HCT116 (cell line): ENCODE measurements around the gene C12orf75. TPM values are rescaled to one million over a fixed set of nuclear protein-coding genes. Genes with fewer than 3 reads are reported as not detected.

ENCODE experiments used
- ATAC-seq: fragments of 200-7000 bp; cut with Tn5 transposase; 2 replicates; pipeline ENCODE4 v1.9.1; 2020; ENCODE audit warnings: mild to moderate bottlenecking, moderate library complexity
- BruUV-seq: library from RNA; stranded (reverse); fragments of 400-500 nt; replicated peaks from 2 replicates; lab custom pipeline; 2021; lab: Mats Ljungman, UMichigan
- CTCF ChIA-PET: fragments of 300-600 bp; sonication (Branson Sonifier 250); formaldehyde crosslinking; loops from one replicate; lab custom pipeline; 2021; ENCODE audit warnings: antibody characterized with exemption; lab: Charles Lee
- POLR2A ChIA-PET: fragments of 300-600, 350-600 bp; sonication (Branson Sonifier 250); formaldehyde crosslinking; loops from one replicate; lab custom pipeline; 2021; ENCODE audit warnings: antibody characterized with exemption; lab: Charles Lee
- RAD21 ChIA-PET, 2 experiments: fragments of 300-600 bp; sonication (Branson Sonifier 250); formaldehyde crosslinking; loops; one replicate each; lab custom pipeline; 2023; ENCODE audit warnings: low total read pairs in 2 of 2; ENCODE audit not compliant: uncharacterized antibody in 2 of 2, unreplicated experiment in 2 of 2, low non-redundant PET in 1 of 2; lab: Charles Lee
- DNase-seq: peaks from one replicate; pipeline ENCODE4 v3.0.0-alpha.2; 2010; ENCODE audit warnings: low read depth, low spot score
- H2AFZ ChIP-seq: fragments of 200-600 bp; shearing (Covaris generic), sonication (generic); 2 replicates; pipeline ENCODE4 v1.6.1; 2017; ENCODE audit warnings: low read depth, mixed run types, mixed read lengths, antibody characterized with exemption, low read length; ENCODE audit not compliant: poor library complexity, severe bottlenecking
- H3K27ac ChIP-seq: 2 replicates; pipeline ENCODE4 v1.5.1; 2012; ENCODE audit warnings: low read depth, low read length
- H3K27me3 ChIP-seq: fragments of 200-600 bp; sonication (generic); 2 replicates; pipeline ENCODE4 v1.6.1; 2016; ENCODE audit warnings: mixed run types, low read length, mixed read lengths; ENCODE audit not compliant: insufficient read depth
- H3K36me3 ChIP-seq, 2 experiments: fragments of 200-500 bp in 1 of 2; fragments of 200-600 bp in 1 of 2; sonication (Bioruptor generic) in 1 of 2; sonication (generic) in 1 of 2; 2 replicates each; pipeline versions ENCODE4 v1.5.1 to v1.6.1; 2014 to 2016; ENCODE audit warnings: low read length in 2 of 2, inconsistent platforms in 1 of 2, mixed read lengths in 1 of 2, mixed run types in 1 of 2; ENCODE audit not compliant: insufficient read depth in 2 of 2, control insufficient read depth in 1 of 2
- H3K4me1 ChIP-seq, 2 experiments: fragments of 200-600 bp in 1 of 2; sonication (generic) in 1 of 2; 2 replicates each; pipeline versions ENCODE4 v1.5.1 to v1.6.1; 2012 to 2017; ENCODE audit warnings: low read length in 2 of 2, inconsistent platforms in 1 of 2, mild to moderate bottlenecking in 1 of 2, mixed read lengths in 1 of 2, mixed run types in 1 of 2, moderate library complexity in 1 of 2; ENCODE audit not compliant: insufficient read depth in 2 of 2, control insufficient read depth in 1 of 2
- H3K4me2 ChIP-seq: fragments of 200-600 bp; sonication (generic); 2 replicates; pipeline ENCODE4 v1.6.1; 2017; ENCODE audit warnings: mixed run types, low read length, mixed read lengths
- H3K4me3 ChIP-seq, 2 experiments: fragments of 200-600 bp in 1 of 2; sonication (generic) in 1 of 2; replicated peaks in 1 of 2; 2 replicates each; pipeline ENCODE4 v1.5.1; 2011 to 2016; ENCODE audit warnings: low read length in 2 of 2, control low read depth in 1 of 2, low read depth in 1 of 2, mild to moderate bottlenecking in 1 of 2, mixed read lengths in 1 of 2, mixed run types in 1 of 2
- H3K79me2 ChIP-seq: fragments of 200-600 bp; sonication (generic); 2 replicates; pipeline ENCODE4 v1.6.1; 2017; ENCODE audit warnings: mild to moderate bottlenecking, mixed run types, low read length, moderate library complexity, mixed read lengths; ENCODE audit not compliant: insufficient read depth
- H3K9ac ChIP-seq: fragments of 200-600 bp; sonication (generic); 2 replicates; pipeline ENCODE4 v1.6.1; 2016; ENCODE audit warnings: low read length, mixed read lengths
- H3K9me2 ChIP-seq: fragments of 200-600 bp; sonication (generic), shearing (Covaris generic); 2 replicates; pipeline ENCODE4 v1.6.1; 2017; ENCODE audit warnings: mixed run types, mild to moderate bottlenecking, moderate library complexity; ENCODE audit not compliant: insufficient read depth
- H3K9me3 ChIP-seq, 2 experiments: fragments of 200-500 bp in 1 of 2; fragments of 200-600 bp in 1 of 2; sonication (Bioruptor generic) in 1 of 2; sonication (generic) in 1 of 2; 2 replicates each; pipeline ENCODE4 v1.6.1; 2014 to 2017; ENCODE audit warnings: low read length in 2 of 2, mixed read lengths in 2 of 2, inconsistent platforms in 1 of 2, low read depth in 1 of 2, mild to moderate bottlenecking in 1 of 2, mixed run types in 1 of 2, moderate library complexity in 1 of 2; ENCODE audit not compliant: control insufficient read depth in 1 of 2, insufficient read depth in 1 of 2
- H4K20me1 ChIP-seq: fragments of 200-600 bp; sonication (generic), shearing (Covaris generic); 2 replicates; pipeline ENCODE4 v1.6.1; 2017; ENCODE audit warnings: mixed run types, mild to moderate bottlenecking, moderate library complexity; ENCODE audit not compliant: insufficient read depth
- ATF3 ChIP-seq: IDR thresholded peaks from 2 replicates; pipeline ENCODE4 v1.6.1; 2012
- CBX3 ChIP-seq: IDR thresholded peaks from 2 replicates; pipeline ENCODE4 v1.6.1; 2012; ENCODE audit warnings: low read depth
- CEBPB ChIP-seq: IDR thresholded peaks from 2 replicates; pipeline ENCODE4 v1.6.1; 2012; ENCODE audit warnings: low read depth
- ELF1 ChIP-seq: IDR thresholded peaks from 2 replicates; pipeline ENCODE4 v1.6.1; 2012; ENCODE audit warnings: low read depth, borderline replicate concordance
- FOSL1 ChIP-seq: IDR thresholded peaks from 2 replicates; pipeline ENCODE4 v1.6.1; 2012; ENCODE audit warnings: low read depth
- JUND ChIP-seq: IDR thresholded peaks from 2 replicates; pipeline ENCODE4 v1.6.1; 2012
- MAX ChIP-seq: IDR thresholded peaks from 2 replicates; pipeline ENCODE4 v1.6.1; 2012
- REST ChIP-seq: IDR thresholded peaks from 2 replicates; pipeline ENCODE4 v1.6.1; 2012; ENCODE audit warnings: low read depth
- SIN3A ChIP-seq: IDR thresholded peaks from 2 replicates; pipeline ENCODE4 v1.6.1; 2012; ENCODE audit warnings: low read depth
- SP1 ChIP-seq: IDR thresholded peaks from 2 replicates; pipeline ENCODE4 v1.6.1; 2012; ENCODE audit warnings: low read depth
- YY1 ChIP-seq: IDR thresholded peaks from 2 replicates; pipeline ENCODE4 v1.6.1; 2011; ENCODE audit warnings: low read length, low read depth, moderate library complexity, mild to moderate bottlenecking; ENCODE audit not compliant: insufficient replicate concordance; ENCODE audit errors: extremely low read depth
- ZBTB33 ChIP-seq: IDR thresholded peaks from 2 replicates; pipeline ENCODE4 v1.6.1; 2011; ENCODE audit warnings: mild to moderate bottlenecking, low read length, moderate library complexity; ENCODE audit not compliant: insufficient replicate concordance; ENCODE audit errors: extremely low read depth
- ZFX ChIP-seq: fragments of 450-650 bp; IDR thresholded peaks from 2 replicates; pipeline ENCODE4 v1.6.1; 2017
- intact Hi-C: fragments of 100-400 bp; cut with micrococcal nuclease; formaldehyde crosslinking; loops from 2 replicates; pipeline ENCODE4 v1.10.0; 2022
- total RNA-seq: library from RNA; stranded (reverse); gene quantifications from one replicate; pipeline ENCODE4 v1.2.1, GENCODE V29; 2021; ENCODE audit not compliant: unreplicated experiment

C12orf75 gene
- total RNA-seq, 1 experiment from 2014 or later = 81.0 TPM

- BruUV-seq = no TSS peak
- H3K4me1 ChIP-seq = peaks cover 2 to 9% of the 10 kb centered on the region in 2 experiments; a peak in 3 of 4 replicates
- ChIA-PET CTCF (no interaction called here), POLR2A (no interaction called here), RAD21 (no interaction called here)
- intact Hi-C loops = no loop called here
- no peaks in the 10 kb centered on the region for H3K27me3 ChIP-seq
- H3K79me2 ChIP-seq = no peaks in the 10 kb centered on the region; the same call in none of the 2 replicates
- H2AFZ ChIP-seq = no peak overlapping the region
- DNase-seq (no peak), ATAC-seq (no peak)
- H3K27ac ChIP-seq = no peak overlapping the region
- TF ChIP-seq ATF3 (no peak), YY1 (no peak), ELF1 (no peak), SP1 (no peak), CEBPB (no peak), ZBTB33 (no peak), SIN3A (no peak), CBX3 (no peak), MAX (no peak), REST (no peak), ZFX (no peak), JUND (no peak), FOSL1 (no peak)
- H4K20me1 ChIP-seq = no peaks in the 10 kb centered on the region
- H3K9ac ChIP-seq = no peak overlapping the region
- H3K4me2 ChIP-seq = no peak overlapping the region
- H3K36me3 ChIP-seq = no peaks in the 10 kb centered on the region
- H3K4me3 ChIP-seq = no peak overlapping the region
- H3K9me3 ChIP-seq = no peaks in the 10 kb centered on the region
- H3K9me2 ChIP-seq = no peaks in the 10 kb centered on the region
Measured at GRCh38 chr12:105348561-105348960, 18.1 kb downstream of the C12orf75 start.
